ENCODE data around the gene AIFM3. TPM values are rescaled to one million over a fixed set of nuclear protein-coding genes. Genes with fewer than 3 reads are reported as not detected.

The AIFM3 gene
- total and polyA plus RNA-seq, 2 of the 13 experiments (the other 11 are each of a cell fraction or from before 2014, with no cell fraction given) = 9.0 to 15.3 TPM

GRCh38 chr22:21014726-21015465 lies 47.8 kb downstream of the AIFM3 start, which contains the start of gene P2RX6 (continued):
- TF ChIP-seq ZNF609 (CRISPR knock-in tag; IDR thresholded peaks at IDR 0.05; ENCODE audit: borderline replicate concordance) (peak; percentile 24; the same call in 1 of the 2 replicates), ZNF331 (CRISPR knock-in tag; IDR thresholded peaks at IDR 0.05) (no peak), DNMT3B (CRISPR knock-in tag; conservative IDR thresholded peaks at IDR 0.05) (no peak), TFE3 (CRISPR knock-in tag; IDR thresholded peaks at IDR 0.05) (no peak), PAXIP1 (CRISPR knock-in tag; conservative IDR thresholded peaks at IDR 0.05) (peak; percentile 58), ZNF569 (CRISPR knock-in tag; IDR thresholded peaks at IDR 0.05; ENCODE audit: borderline replicate concordance) (no peak), ZSCAN30 (CRISPR knock-in tag; IDR thresholded peaks at IDR 0.05) (no peak), ETS1 (CRISPR knock-in tag; IDR thresholded peaks at IDR 0.05) (no peak), ZMYM3 (CRISPR knock-in tag; IDR thresholded peaks at IDR 0.05) (peak; percentile 59; the same call in 1 of the 2 replicates), GABPB1 (CRISPR knock-in tag; IDR thresholded peaks at IDR 0.05) (peak; percentile 63), ZNF619 (CRISPR knock-in tag; IDR thresholded peaks at IDR 0.05) (no peak), MEF2D (CRISPR knock-in tag; IDR thresholded peaks at IDR 0.05) (0 out of 2 replicates have a peak, but pooled peaks have one; percentile 25), GFI1 (CRISPR knock-in tag; IDR thresholded peaks at IDR 0.05; ENCODE audit: borderline replicate concordance) (0 out of 2 replicates have a peak, but pooled peaks have one; percentile 29), MEIS1 (CRISPR knock-in tag; IDR thresholded peaks at IDR 0.05; ENCODE audit: borderline replicate concordance) (no peak)
